ENCODE data around the gene SNCB.

DNA sequence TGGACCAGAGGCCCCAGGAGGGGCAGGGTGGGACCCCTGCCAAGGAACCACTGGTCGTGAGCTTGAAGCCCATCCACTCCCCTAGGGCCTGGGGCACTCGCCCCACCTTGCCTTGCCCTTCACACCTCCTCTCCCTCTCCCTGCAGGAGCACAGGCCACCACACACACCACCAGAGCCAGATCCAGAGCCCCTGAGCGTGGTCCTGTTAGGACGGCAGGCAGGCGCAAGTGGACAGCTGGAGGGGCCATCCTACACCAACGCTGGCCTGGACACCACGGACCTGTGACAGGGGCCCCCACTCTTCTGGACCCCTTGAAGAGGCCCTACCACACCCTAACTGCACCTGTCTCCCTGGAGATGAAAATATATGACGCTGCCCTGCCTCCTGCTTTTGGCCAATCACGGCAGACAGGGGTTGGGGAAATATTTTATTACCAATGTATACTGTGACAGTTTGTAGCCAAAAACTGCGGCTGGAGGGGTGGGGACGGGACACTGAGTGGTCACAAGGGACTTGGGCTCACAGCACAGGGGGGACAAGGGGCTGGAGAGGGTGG, 34.9 kb downstream of the SNCB start:
- TF ChIP-seq, protein P1, sequence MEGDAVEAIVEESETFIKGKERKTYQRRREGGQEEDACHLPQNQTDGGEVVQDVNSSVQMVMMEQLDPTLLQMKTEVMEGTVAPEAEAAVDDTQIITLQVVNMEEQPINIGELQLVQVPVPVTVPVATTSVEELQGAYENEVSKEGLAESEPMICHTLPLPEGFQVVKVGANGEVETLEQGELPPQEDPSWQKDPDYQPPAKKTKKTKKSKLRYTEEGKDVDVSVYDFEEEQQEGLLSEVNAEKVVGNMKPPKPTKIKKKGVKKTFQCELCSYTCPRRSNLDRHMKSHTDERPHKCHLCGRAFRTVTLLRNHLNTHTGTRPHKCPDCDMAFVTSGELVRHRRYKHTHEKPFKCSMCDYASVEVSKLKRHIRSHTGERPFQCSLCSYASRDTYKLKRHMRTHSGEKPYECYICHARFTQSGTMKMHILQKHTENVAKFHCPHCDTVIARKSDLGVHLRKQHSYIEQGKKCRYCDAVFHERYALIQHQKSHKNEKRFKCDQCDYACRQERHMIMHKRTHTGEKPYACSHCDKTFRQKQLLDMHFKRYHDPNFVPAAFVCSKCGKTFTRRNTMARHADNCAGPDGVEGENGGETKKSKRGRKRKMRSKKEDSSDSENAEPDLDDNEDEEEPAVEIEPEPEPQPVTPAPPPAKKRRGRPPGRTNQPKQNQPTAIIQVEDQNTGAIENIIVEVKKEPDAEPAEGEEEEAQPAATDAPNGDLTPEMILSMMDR (conservative IDR thresholded peaks at IDR 0.05; ENCODE audit: low read depth, low read length), result no peak
- TF ChIP-seq POLR2A (IDR thresholded peaks at IDR 0.05; ENCODE audit: low read depth, low read length) (no peak), MXI1 (IDR thresholded peaks at IDR 0.05; ENCODE audit: borderline replicate concordance, low read depth, low read length) (no peak), FOS (IDR thresholded peaks at IDR 0.05; ENCODE audit: low read depth, low read length) (no peak), RFX5 (IDR thresholded peaks at IDR 0.05; ENCODE audit: low read depth, low read length) (no peak), RAD21 (IDR thresholded peaks at IDR 0.05; ENCODE audit: low read length) (no peak), CEBPB (IDR thresholded peaks at IDR 0.05; ENCODE audit: low read depth, low read length) (no peak), MAZ (IDR thresholded peaks at IDR 0.05; ENCODE audit: borderline replicate concordance, low read depth, low read length) (no peak), MAFK (IDR thresholded peaks at IDR 0.05; ENCODE audit: low read depth, low read length) (no peak), SMC3 (IDR thresholded peaks at IDR 0.05; ENCODE audit: low read depth, low read length) (no peak), USF2 (IDR thresholded peaks at IDR 0.05; ENCODE audit: low read depth, low read length) (no peak)

Data from IMR-90 (cell line).